ENCODE measurements around the gene HNF4A.
"Not testable (repeated sequence)": the region's sequence is repeated elsewhere in the genome, so short reads cannot be mapped to it uniquely, and the experiment has no call there.

Gene HNF4A

DNA sequence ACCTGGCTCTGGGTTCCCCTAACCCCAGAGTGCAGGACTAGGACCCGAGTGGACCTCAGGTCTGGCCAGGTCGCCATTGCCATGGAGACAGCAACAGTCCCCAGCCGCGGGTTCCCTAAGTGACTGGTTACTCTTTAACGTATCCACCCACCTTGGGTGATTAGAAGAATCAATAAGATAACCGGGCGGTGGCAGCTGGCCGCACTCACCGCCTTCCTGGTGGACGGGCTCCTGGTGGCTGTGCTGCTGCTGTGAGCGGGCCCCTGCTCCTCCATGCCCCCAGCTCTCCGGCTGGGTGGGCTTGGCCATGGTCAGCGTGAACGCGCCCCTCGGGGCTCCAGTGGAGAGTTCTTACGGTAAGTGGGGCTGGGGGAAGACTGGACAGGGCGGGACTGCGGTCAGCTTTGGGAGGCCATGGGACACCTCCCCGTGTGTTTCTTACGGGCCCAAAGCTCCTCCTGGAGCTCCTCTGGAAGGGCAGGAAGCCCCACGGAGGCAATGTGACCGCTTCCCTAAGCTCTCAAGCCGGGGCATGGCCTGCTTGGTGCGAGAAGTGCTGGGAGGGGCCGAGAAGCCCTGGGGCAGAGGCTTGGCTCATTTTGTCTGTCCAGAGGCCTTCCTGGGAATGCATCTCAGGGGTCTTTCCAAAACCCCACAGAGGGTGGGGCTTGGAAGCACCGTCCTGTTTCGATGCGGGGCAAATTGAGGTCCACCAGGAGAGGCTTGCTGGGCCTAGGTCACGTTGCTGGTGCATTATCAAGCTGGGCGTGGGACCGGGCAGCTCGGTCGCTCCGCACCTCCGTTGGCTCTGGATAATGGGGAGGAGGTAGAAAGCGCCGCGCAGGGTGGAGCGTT is at the start of gene HNF4A:
Gene HNF4A, plus strand, starts transcription at position 202 of the 855 bp plus-strand sequence. Its CDS starts 106 bp downstream, at position 308.
- ATAC-seq (no peak), DNase-seq (no peak)

- DNase-seq = no peak
- ATAC-seq = no peak
These were observed 48.6 kb upstream of the HNF4A start for GRCh38 chr20:44306927-44307326.

- DNase-seq (peak; percentile 9), ATAC-seq (peak; percentile 7)
These were observed 45.5 kb upstream of the HNF4A start for GRCh38 chr20:44309763-44310663.

GRCh38 chr20:44310664-44311639 is 44.5 kb upstream of the HNF4A start, which contains the start of gene FITM2:
FITM2 (minus strand) TSS chr20:44311202; CDS start chr20:44311148, 54 bp downstream.
- peak; percentile 100 for DNase-seq
- ATAC-seq = peak; percentile 95

- no peak for ATAC-seq
- no peak for DNase-seq
These were observed 40.6 kb upstream of the HNF4A start for GRCh38 chr20:44314870-44315269.

GRCh38 chr20:44319839-44320422 is 35.6 kb upstream of the HNF4A start:
- DNase-seq (no peak), ATAC-seq (no peak)

- no peak for ATAC-seq
- DNase-seq = no peak
These were observed 31.2 kb upstream of the HNF4A start for GRCh38 chr20:44324343-44324742.

- peak; percentile 63 for ATAC-seq
- peak; percentile 37 for DNase-seq
These were observed 28.9 kb upstream of the HNF4A start for GRCh38 chr20:44326391-44327159.

GRCh38 chr20:44327748-44328147 is 27.8 kb upstream of the HNF4A start:
- not testable (repeated sequence) for ATAC-seq

GRCh38 chr20:44328428-44328827 is 27.1 kb upstream of the HNF4A start:
- no peak for DNase-seq
- no peak for ATAC-seq

More at GRCh38 chr20:44327748-44328147, 27.8 kb upstream of the HNF4A start:
- DNase-seq = not testable (repeated sequence)

DNA sequence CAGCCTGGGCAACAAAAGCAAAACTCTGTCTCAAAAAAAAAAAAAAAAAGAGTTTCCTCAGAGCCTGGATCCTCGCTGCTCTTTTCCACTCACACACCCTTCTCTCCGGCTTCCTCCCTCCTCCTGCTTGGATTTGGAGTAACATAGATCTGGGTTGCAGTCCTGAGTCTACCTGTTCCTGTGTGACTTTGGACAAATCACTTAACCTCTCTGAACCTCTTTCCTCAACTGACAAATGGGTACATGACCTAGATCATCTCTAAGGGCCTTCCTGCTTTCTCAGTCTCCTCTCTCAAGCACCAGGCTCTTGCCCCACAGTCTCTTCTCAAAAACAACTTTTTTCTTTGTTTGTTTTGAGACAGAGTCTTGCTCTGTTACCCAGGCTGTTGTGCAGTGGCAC is 24.3 kb upstream of the HNF4A start:
- no peak for ATAC-seq
- DNase-seq = no peak

DNA sequence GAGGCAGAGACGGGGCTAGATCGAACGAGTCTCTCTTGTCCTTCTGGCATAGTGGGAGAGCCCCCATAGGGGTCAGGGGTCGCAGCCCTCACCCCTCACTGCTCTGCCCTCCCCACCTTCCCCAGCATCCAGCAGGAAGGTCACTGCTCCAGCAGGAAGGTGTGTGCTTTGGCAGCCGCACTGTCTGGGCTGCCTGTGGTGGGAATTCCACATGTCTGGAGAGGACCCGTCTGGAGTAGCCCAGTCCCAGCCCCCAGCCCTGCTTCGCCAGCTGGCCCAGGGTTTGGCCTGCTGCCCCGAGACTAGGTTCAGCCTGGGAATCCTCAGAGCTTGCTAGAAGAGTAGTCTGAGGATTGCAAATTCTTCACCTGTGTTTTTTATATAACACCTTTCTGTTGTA is 21.2 kb upstream of the HNF4A start:
- ATAC-seq (no peak), DNase-seq (no peak)

DNA sequence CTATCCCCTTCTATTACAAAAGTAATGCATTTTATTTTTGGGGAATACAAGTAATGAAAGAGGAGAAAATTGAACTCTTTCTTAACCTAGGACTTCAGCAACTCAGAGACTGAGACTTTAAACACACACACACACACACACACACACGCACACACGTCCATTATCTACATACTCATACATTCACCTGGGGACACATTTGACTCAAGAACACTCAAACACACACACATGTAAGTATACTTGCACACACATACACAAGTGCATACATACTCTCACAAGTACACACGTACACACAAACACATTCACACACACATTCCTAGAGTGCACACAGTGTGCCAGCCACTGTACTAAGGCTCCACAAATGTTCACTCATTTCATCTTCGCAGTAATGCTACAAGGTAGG is 20.8 kb upstream of the HNF4A start:
- no peak for ATAC-seq
- DNase-seq = no peak

DNA sequence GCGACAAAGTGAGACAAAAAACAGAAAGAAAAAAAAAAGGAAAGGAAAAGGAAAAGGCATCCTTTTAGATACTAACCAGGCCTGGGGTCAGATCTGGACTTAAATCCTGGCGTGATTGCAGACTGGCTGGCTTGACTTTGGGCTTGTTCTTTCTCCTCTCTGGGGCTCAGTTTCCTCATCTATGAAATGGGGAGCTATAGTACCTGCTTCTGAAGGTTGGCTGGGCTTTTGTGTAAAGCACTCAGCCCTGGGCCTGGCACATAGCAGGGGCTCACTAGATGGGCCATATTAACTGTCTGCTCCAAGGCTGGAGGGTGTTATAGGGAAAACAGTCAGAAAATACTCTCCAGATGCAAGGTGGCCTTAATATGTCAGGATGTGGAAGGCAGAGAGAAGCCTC is 19.8 kb upstream of the HNF4A start:
- ATAC-seq (no peak), DNase-seq (no peak)

DNA sequence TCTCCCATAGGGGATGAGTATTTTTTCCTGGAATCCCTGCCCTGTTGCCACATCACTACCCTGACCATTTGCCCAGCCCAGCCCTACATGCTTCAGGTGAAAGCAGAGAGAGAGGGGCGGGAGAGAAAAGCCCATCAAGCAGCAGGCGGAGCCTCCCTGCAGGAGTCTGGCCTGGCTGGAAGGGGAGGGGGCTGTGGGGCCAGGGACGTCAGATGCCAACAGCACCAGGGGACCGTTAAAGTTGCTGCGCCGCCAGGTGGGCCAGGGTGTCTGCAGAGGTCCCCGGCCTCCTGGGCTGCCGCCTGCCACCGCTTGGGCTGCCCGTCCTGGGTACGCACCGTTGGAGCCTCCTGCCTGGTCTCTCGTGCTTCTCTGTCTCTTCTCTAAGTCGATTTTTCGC is 19.4 kb upstream of the HNF4A start:
- ATAC-seq (no peak), DNase-seq (no peak)

DNA sequence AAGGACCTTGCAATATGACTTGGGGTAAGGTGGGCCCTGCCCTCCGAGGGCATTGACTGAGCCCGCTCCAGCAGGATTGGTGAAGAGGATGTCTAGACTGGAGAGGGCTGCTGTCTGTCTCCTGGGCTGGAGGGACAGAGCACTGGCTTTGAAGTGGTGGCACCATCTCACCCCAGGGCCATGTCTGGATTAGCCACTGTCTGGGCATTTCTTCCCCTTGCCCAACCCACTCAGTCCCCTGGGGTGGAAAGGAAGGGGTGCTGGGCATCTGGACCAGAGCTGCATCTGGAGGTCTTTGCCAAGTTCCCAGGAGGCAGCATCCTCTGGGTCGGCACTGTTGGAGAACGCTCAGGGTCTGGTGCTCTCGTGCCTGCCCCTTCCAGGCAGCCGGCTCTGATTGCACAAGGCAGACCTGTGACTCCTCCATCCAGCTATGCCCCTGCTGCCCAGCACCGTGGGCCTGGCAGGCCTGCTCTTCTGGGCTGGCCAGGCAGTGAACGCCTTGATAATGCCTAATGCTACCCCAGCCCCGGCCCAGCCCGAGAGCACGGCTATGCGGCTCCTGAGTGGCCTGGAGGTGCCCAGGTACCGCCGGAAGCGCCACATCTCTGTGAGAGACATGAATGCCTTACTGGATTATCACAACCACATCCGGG is 18.6 kb upstream of the HNF4A start, which contains the start of gene R3HDML:
Gene R3HDML, plus strand, starts transcription at position 319 of the 656 bp plus-strand sequence. Its CDS starts 115 bp downstream, at position 434.
- ATAC-seq = no peak
- no peak for DNase-seq

DNA sequence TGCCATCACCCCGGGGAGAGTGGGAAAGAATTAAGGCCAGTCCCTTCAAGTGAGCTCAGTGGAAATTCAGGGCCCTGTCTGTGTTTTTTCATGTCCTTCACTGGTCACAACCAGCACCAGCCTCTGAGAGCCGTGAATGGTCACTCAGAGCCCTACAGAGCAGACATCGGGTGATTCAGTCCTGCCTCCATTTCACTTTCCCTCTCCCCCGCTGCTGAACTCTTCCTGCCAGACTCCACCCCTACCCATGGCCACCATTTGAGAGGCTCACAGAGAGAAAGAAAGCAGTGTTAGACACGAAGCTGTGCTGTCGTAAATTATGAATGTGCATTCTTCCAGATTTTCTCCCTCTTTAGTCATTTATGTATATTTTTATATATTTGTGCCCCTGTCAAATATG is 13.3 kb upstream of the HNF4A start:
- DNase-seq = no peak
- ATAC-seq = no peak

GRCh38 chr20:44343162-44343675 is 12.3 kb upstream of the HNF4A start:
- no peak for ATAC-seq
- DNase-seq = no peak

DNA sequence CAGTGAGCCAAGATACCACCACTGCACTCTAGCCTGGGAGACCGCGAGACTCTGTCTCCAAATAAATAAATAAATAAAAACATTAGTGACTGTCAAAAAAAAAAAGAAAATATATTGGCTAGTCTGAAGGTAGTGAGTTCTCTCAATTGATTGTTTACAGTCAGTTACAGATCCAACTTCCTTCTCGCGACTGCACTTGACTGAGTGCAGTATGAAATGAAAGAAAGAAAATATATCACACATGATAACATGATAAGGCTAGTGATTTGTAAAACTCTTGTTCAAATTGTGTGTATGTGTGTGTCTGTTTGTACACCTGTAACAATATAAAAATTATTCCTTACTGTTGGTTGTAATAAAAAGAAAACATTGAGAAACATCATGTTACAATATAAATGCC is 10.8 kb upstream of the HNF4A start:
- ATAC-seq = no peak
- DNase-seq = no peak

DNA sequence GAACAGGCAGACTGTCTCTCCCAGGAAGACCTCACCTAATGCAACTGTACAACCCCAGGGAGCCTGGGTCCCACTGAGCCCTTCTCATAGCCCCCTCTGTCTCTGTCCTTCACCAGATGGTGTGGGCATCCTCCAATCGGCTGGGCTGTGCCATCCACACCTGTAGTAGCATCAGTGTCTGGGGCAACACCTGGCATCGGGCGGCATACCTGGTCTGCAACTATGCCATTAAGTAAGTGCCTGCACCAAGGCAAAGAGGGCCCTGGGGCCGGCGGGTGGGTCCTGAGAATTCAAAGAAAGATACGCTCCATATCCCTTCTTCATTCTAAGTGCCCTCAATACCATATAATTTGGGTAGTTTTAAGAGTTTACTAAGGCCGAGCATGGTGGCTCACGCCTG is 10.4 kb upstream of the HNF4A start:
- no peak for ATAC-seq

More for the DNA sequence above, 10.4 kb upstream of the HNF4A start:
- DNase-seq = no peak
